Measurements from ENCODE around the gene EPB41. TPM values are rescaled to one million over a fixed set of nuclear protein-coding genes. Genes with fewer than 3 reads are reported as not detected.

EPB41 gene
- total RNA-seq, 1 donor from 2014 or later: 102 TPM

DNA sequence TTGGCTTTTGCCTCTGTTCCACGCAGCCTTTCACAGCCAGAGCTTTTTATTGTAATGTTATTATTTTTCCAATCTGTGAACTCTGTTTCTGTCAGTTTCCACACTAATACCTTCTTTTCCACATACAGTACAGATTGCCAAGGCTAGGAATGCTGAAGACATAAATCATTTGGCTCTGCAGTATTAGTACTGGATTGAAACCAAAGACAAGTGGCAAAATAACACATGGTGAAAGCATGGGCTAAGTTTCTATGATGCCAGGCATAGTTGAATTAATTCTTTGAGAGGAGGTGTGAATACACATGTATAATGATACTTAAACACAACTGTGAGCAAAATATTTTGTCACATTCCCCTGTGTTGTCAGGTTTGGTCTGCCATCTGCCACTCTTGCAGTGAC is 135.8 kb downstream of the EPB41 start:
- Mint-ChIP-seq H3K4me1 (ENCODE audit: low read depth) (no peaks in the 10 kb centered on the region), H3K27me3 (no peaks in the 10 kb centered on the region), H3K36me3 (ENCODE audit: insufficient read depth) (peaks cover 10% of the 10 kb centered on the region), H3K4me3 (ENCODE audit: low read depth) (no peak overlapping the region), H3K27ac (no peak overlapping the region), H3K9me3 (ENCODE audit: low read depth) (peaks cover 3% of the 10 kb centered on the region)
- TF ChIP-seq, protein P1, sequence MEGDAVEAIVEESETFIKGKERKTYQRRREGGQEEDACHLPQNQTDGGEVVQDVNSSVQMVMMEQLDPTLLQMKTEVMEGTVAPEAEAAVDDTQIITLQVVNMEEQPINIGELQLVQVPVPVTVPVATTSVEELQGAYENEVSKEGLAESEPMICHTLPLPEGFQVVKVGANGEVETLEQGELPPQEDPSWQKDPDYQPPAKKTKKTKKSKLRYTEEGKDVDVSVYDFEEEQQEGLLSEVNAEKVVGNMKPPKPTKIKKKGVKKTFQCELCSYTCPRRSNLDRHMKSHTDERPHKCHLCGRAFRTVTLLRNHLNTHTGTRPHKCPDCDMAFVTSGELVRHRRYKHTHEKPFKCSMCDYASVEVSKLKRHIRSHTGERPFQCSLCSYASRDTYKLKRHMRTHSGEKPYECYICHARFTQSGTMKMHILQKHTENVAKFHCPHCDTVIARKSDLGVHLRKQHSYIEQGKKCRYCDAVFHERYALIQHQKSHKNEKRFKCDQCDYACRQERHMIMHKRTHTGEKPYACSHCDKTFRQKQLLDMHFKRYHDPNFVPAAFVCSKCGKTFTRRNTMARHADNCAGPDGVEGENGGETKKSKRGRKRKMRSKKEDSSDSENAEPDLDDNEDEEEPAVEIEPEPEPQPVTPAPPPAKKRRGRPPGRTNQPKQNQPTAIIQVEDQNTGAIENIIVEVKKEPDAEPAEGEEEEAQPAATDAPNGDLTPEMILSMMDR (IDR thresholded peaks at IDR 0.05; ENCODE audit: unreplicated experiment): no peak
- DNase-seq (ENCODE audit: low spot score, unreplicated experiment): no peak

DNA sequence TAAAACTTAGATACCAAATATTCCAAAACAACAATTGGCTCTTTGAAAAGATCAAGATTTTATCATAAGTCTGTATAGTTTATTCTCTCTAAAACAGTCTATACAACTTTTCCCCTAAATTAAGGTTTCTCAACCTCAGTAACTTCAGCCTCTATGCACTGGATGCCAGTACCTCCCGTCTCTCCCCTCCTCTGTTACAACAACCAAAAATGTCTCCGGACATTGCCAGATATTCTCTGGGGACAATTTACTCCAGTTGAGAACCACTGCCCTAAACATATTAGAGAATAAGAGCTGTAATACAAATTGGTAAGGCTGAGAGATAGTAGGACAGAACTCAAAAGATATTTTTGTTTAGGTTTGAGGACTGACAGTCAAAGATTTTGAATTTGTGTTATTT is 137.7 kb downstream of the EPB41 start:
- no peak overlapping the region for H3K27ac Mint-ChIP-seq
- no peak overlapping the region for H3K4me3 Mint-ChIP-seq (ENCODE audit: low read depth)
- no peaks in the 10 kb centered on the region for H3K9me3 Mint-ChIP-seq (ENCODE audit: low read depth)

DNA sequence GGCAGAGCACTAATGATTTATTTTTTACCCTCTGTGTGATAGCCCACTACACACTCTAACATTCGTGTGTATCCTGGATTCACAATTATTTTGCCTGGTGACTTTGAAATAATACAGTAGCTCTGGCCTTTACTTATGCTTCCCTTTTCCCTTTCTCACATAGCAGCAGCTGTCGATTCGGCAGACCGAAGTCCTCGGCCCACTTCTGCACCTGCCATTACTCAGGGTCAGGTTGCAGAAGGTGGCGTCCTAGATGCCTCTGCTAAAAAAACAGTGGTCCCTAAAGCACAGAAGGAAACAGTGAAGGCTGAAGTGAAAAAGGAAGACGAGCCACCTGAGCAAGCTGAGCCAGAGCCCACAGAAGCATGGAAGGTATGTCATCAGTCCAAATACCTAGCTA is 138.6 kb downstream of the EPB41 start:
- Mint-ChIP-seq H3K27me3 (no peaks in the 10 kb centered on the region), H3K9me3 (ENCODE audit: low read depth) (no peaks in the 10 kb centered on the region), H3K4me3 (ENCODE audit: low read depth) (no peak overlapping the region), H3K27ac (peak overlapping the region; percentile 4), H3K4me1 (ENCODE audit: low read depth) (no peaks in the 10 kb centered on the region), H3K36me3 (ENCODE audit: insufficient read depth) (peaks cover 7% of the 10 kb centered on the region)
- TF ChIP-seq, protein P1 (IDR thresholded peaks at IDR 0.05; ENCODE audit: unreplicated experiment): no peak
- no peak for DNase-seq (ENCODE audit: low spot score, unreplicated experiment)

More for the DNA sequence above, 137.7 kb downstream of the EPB41 start:
- H3K36me3 Mint-ChIP-seq (ENCODE audit: insufficient read depth): peaks cover 7% of the 10 kb centered on the region
- no peak for DNase-seq (ENCODE audit: low spot score, unreplicated experiment)
- no peaks in the 10 kb centered on the region for H3K4me1 Mint-ChIP-seq (ENCODE audit: low read depth)
- no peaks in the 10 kb centered on the region for H3K27me3 Mint-ChIP-seq
- TF ChIP-seq, protein P1 (IDR thresholded peaks at IDR 0.05; ENCODE audit: unreplicated experiment): no peak

DNA sequence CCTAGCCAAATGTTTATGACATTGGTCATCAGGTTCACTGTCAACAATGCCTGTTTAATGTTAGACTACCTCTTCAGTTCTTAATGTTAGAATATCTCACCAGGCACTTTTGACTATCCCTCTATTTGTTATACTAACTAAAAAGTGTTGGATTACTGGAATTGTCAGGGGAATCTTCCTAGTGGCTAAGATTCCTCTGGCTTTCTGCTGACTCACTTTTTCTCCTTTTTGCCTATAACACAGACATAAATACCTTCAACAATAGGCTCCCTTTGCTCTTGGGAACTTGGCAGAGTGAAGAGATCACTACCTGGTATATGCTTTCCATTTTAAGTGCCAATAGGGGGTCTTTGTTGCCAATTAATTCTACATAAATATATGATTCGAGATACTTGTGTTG is 140.8 kb downstream of the EPB41 start:
- Mint-ChIP-seq H3K4me3 (ENCODE audit: low read depth) (no peak overlapping the region), H3K36me3 (ENCODE audit: insufficient read depth) (peaks cover 5% of the 10 kb centered on the region), H3K27me3 (no peaks in the 10 kb centered on the region), H3K9me3 (ENCODE audit: low read depth) (no peaks in the 10 kb centered on the region), H3K4me1 (ENCODE audit: low read depth) (no peaks in the 10 kb centered on the region), H3K27ac (no peak overlapping the region)
- TF ChIP-seq, protein P1 (IDR thresholded peaks at IDR 0.05; ENCODE audit: unreplicated experiment): no peak
- no peak for DNase-seq (ENCODE audit: low spot score, unreplicated experiment)

DNA sequence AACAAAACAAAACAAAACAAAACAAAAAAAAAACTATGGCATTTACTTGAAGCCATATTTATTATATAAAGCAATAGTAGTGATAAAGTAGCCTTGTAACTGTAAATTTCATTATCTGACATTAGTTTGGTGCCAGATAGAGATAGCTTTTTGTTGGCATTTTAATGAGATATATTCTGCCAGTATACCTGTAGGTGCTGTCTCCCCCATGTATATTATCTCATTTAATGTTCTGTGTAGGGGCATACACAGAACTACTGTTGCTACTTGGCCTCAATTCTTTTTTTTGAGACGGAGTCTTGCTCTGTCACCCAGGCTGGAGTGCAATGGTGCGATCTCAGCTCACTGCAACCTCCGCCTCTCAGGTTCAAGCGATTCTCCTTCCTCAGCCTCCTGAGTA is 141.9 kb downstream of the EPB41 start:
- TF ChIP-seq, protein P1 (IDR thresholded peaks at IDR 0.05; ENCODE audit: unreplicated experiment): no peak
- H3K4me3 Mint-ChIP-seq (ENCODE audit: low read depth): no peak overlapping the region
- no peaks in the 10 kb centered on the region for H3K4me1 Mint-ChIP-seq (ENCODE audit: low read depth)

More for the DNA sequence above, 141.9 kb downstream of the EPB41 start:
- no peak for DNase-seq (ENCODE audit: low spot score, unreplicated experiment)
- H3K27ac Mint-ChIP-seq: no peak overlapping the region
- peaks cover 2% of the 10 kb centered on the region for H3K36me3 Mint-ChIP-seq (ENCODE audit: insufficient read depth)
- no peaks in the 10 kb centered on the region for H3K27me3 Mint-ChIP-seq
- no peaks in the 10 kb centered on the region for H3K9me3 Mint-ChIP-seq (ENCODE audit: low read depth)

All from progenitor cell of endocrine pancreas (in vitro differentiated cells).